CD4-positive, alpha-beta T cell treated with Interleukin-4 for 1 hour (primary cell): ENCODE data around the gene NCKAP5.

Source experiments
- DNase-seq, 2 donors: peaks; one replicate each; pipeline ENCODE4 v3.0.0-alpha.2; 2020 to 2022

Gene NCKAP5

GRCh38 chr2:132669908-132670495 lies 898.3 kb downstream of the NCKAP5 start, which contains the start of gene LYPD1:
LYPD1 (minus strand) TSS chr2:132670205; CDS start chr2:132669932, 273 bp downstream.
- no peak for DNase-seq

- no peak for DNase-seq
Measured at GRCh38 chr2:132668987-132669907, 899.0 kb downstream of the NCKAP5 start.

GRCh38 chr2:132668189-132668823 lies 900.0 kb downstream of the NCKAP5 start:
- no peak for DNase-seq

GRCh38 chr2:132667706-132668105 lies 900.6 kb downstream of the NCKAP5 start:
- no peak for DNase-seq

- no peak for DNase-seq
Measured at GRCh38 chr2:132665401-132666140, 902.7 kb downstream of the NCKAP5 start.

GRCh38 chr2:132664096-132664495 lies 904.2 kb downstream of the NCKAP5 start:
- DNase-seq: no peak

- DNase-seq: no peak
Measured at GRCh38 chr2:132662732-132663131, 905.5 kb downstream of the NCKAP5 start.

GRCh38 chr2:132659331-132659730 lies 908.9 kb downstream of the NCKAP5 start:
- DNase-seq: no peak

GRCh38 chr2:132656266-132656975 lies 911.8 kb downstream of the NCKAP5 start:
- no peak for DNase-seq

- no peak for DNase-seq
Measured at GRCh38 chr2:132654968-132655367, 913.3 kb downstream of the NCKAP5 start.

GRCh38 chr2:132654335-132654734 lies 913.9 kb downstream of the NCKAP5 start:
- DNase-seq: no peak

- DNase-seq: no peak
Measured at GRCh38 chr2:132652474-132652873, 915.8 kb downstream of the NCKAP5 start.

GRCh38 chr2:132651115-132652045 lies 916.9 kb downstream of the NCKAP5 start:
- DNase-seq: no peak

GRCh38 chr2:132646540-132647108 lies 921.6 kb downstream of the NCKAP5 start:
- no peak for DNase-seq

- peak in 1 of 2 donors; percentile 29 for DNase-seq
Measured at GRCh38 chr2:132645722-132646539, 922.3 kb downstream of the NCKAP5 start.

- no peak for DNase-seq
Measured at GRCh38 chr2:132645176-132645575, 923.1 kb downstream of the NCKAP5 start.

GRCh38 chr2:132642415-132642814 lies 925.8 kb downstream of the NCKAP5 start:
- DNase-seq: no peak

GRCh38 chr2:132641819-132642218 lies 926.4 kb downstream of the NCKAP5 start:
- DNase-seq: no peak

GRCh38 chr2:132640116-132640515 lies 928.1 kb downstream of the NCKAP5 start:
- DNase-seq: no peak
